Measurements from ENCODE around the gene EXOC2.

The EXOC2 gene

DNA sequence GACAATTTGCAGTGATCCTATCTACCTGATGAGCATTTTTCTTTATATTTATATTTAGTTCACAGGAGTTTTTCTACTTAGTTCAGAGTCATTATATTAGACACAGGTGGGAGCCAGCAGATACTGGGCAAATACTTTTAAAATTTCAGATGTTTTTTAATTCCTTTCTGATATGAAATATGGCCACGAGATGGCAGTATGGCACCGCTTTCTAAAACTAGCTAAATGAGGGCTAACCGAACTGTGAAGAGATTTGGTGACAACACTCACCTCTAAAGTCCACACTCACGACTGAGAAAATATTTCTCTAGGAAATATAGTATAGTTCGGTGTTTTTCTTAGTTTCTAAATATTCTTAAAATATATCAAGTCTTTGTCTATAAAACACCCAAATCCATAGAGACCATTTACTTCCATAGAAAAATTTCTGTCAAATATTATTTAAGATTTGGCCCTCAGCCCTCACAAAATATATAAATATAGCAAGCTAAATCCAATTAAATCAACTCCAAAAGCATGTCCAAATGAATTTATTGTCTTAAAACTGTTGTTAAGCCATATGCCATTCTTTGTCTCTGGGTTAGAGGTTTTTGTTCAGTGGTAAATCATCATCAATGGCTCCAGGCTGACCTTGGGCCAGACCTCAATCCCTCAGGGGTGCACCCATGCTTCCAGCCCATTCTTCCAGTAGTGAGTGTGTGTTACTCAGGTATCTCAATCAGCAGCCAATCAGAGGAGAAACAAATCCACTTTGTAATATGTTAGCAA lies 99.6 kb downstream of the EXOC2 start:
- TF ChIP-seq EZH2phosphoT487 (IDR thresholded peaks at IDR 0.05; ENCODE audit: low read depth) = no peak
- TF ChIP-seq, protein P1, sequence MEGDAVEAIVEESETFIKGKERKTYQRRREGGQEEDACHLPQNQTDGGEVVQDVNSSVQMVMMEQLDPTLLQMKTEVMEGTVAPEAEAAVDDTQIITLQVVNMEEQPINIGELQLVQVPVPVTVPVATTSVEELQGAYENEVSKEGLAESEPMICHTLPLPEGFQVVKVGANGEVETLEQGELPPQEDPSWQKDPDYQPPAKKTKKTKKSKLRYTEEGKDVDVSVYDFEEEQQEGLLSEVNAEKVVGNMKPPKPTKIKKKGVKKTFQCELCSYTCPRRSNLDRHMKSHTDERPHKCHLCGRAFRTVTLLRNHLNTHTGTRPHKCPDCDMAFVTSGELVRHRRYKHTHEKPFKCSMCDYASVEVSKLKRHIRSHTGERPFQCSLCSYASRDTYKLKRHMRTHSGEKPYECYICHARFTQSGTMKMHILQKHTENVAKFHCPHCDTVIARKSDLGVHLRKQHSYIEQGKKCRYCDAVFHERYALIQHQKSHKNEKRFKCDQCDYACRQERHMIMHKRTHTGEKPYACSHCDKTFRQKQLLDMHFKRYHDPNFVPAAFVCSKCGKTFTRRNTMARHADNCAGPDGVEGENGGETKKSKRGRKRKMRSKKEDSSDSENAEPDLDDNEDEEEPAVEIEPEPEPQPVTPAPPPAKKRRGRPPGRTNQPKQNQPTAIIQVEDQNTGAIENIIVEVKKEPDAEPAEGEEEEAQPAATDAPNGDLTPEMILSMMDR (IDR thresholded peaks at IDR 0.05; ENCODE audit: low read depth, low read length) = peak; percentile 61
- no peak overlapping the region for H3K9ac ChIP-seq (ENCODE audit: low read length)
- H3K27ac ChIP-seq (ENCODE audit: low read length) = no peak overlapping the region
- no peaks in the 10 kb centered on the region for H3K79me2 ChIP-seq (ENCODE audit: low read length)
- H3K4me3 ChIP-seq (ENCODE audit: low read length) = no peak overlapping the region
- H3K4me1 ChIP-seq (ENCODE audit: low read length) = no peaks in the 10 kb centered on the region
- H3K4me2 ChIP-seq (ENCODE audit: low read length) = no peak overlapping the region
- no peak overlapping the region for H2AFZ ChIP-seq (ENCODE audit: low read depth, low read length)
- H4K20me1 ChIP-seq (ENCODE audit: insufficient read depth, low read length) = no peaks in the 10 kb centered on the region
- no peaks in the 10 kb centered on the region for H3K9me3 ChIP-seq (ENCODE audit: insufficient read depth, low read length)
- no peaks in the 10 kb centered on the region for H3K27me3 ChIP-seq (ENCODE audit: low read depth, low read length)
- H3K36me3 ChIP-seq (replicated peaks; ENCODE audit: low read depth, low read length) = peaks cover 4% of the 10 kb centered on the region

DNA sequence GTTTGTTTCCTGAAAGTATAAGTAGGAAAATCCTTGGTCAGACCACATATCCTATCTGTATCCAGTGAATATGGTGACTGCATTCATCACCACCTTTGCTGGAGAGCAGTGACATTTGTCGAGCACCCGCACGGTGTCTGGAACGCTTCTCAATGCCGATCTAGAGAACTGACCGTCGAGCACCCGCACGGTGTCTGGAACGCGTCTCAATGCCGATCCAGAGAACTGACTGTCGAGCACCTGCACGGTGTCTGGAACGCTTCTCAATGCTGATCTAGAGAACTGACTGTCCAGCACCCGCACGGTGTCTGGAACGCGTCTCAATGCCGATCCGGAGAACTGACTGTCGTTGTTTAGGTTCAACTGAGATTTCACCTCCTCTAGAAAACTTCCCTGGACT lies 103.8 kb downstream of the EXOC2 start:
- TF ChIP-seq EZH2phosphoT487 (IDR thresholded peaks at IDR 0.05; ENCODE audit: low read depth) = no peak
- TF ChIP-seq, protein P1 (IDR thresholded peaks at IDR 0.05; ENCODE audit: low read depth, low read length) = no peak
- H3K27ac ChIP-seq (ENCODE audit: low read length) = no peak overlapping the region
- H3K4me2 ChIP-seq (ENCODE audit: low read length) = no peak overlapping the region
- no peak overlapping the region for H3K9ac ChIP-seq (ENCODE audit: low read length)
- H3K79me2 ChIP-seq (ENCODE audit: low read length) = no peaks in the 10 kb centered on the region
- no peaks in the 10 kb centered on the region for H4K20me1 ChIP-seq (ENCODE audit: insufficient read depth, low read length)
- no peaks in the 10 kb centered on the region for H3K27me3 ChIP-seq (ENCODE audit: low read depth, low read length)
- H3K4me1 ChIP-seq (ENCODE audit: low read length) = no peaks in the 10 kb centered on the region
- no peak overlapping the region for H3K4me3 ChIP-seq (ENCODE audit: low read length)
- H3K36me3 ChIP-seq (replicated peaks; ENCODE audit: low read depth, low read length) = peaks cover 4% of the 10 kb centered on the region
- no peaks in the 10 kb centered on the region for H3K9me3 ChIP-seq (ENCODE audit: insufficient read depth, low read length)
- no peak overlapping the region for H2AFZ ChIP-seq (ENCODE audit: low read depth, low read length)

DNA sequence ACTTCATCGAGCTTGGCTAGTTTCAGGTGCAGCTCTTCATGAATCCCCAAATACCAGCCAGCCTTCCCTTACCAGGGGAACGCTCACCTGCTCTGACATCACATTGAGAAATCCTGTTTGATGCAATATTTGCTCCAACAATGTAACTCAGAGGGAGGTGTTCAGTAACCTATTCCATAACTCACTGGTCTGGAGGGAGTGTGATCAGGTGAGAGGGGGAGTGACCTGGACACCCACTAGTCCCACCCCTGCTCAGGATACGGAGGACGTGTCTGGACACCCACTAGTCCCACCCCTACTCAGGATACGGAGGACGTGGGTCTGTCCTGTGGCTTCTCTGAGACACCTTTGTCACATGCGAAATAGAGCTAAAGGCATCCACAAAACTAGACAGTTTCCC lies 106.4 kb downstream of the EXOC2 start:
- TF ChIP-seq, protein P1 (IDR thresholded peaks at IDR 0.05; ENCODE audit: low read depth, low read length) = no peak
- TF ChIP-seq EZH2phosphoT487 (IDR thresholded peaks at IDR 0.05; ENCODE audit: low read depth) = no peak
- H3K9me3 ChIP-seq (ENCODE audit: insufficient read depth, low read length) = no peaks in the 10 kb centered on the region

DNA sequence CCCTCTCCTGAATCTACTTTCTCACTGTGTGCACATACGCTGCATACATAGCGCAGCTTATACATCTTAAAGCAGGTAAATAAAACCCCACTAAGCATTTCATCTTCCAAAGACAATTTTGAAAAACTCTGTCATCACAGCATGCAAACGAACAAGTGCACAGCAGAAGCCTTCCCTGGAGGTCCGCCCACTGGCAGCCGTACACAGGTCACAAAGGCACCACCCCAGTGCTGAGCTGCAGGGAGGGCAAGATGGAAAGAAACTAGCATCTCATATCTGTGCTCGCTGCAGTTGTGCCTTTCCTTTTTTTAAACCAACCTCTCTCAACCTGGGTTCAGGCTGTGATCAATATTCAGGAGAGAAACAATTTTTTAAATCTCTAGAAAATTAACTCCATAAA lies 109.3 kb downstream of the EXOC2 start:
- H3K79me2 ChIP-seq (ENCODE audit: low read length) = no peaks in the 10 kb centered on the region
- TF ChIP-seq, protein P1 (IDR thresholded peaks at IDR 0.05; ENCODE audit: low read depth, low read length) = no peak
- no peak for TF ChIP-seq EZH2phosphoT487 (IDR thresholded peaks at IDR 0.05; ENCODE audit: low read depth)
- H4K20me1 ChIP-seq (ENCODE audit: insufficient read depth, low read length) = no peaks in the 10 kb centered on the region
- no peaks in the 10 kb centered on the region for H3K9me3 ChIP-seq (ENCODE audit: insufficient read depth, low read length)
- no peak overlapping the region for H3K4me2 ChIP-seq (ENCODE audit: low read length)
- H3K4me3 ChIP-seq (ENCODE audit: low read length) = no peak overlapping the region
- H2AFZ ChIP-seq (ENCODE audit: low read depth, low read length) = no peak overlapping the region
- peaks cover 2% of the 10 kb centered on the region; the same call in 1 of the 2 replicates for H3K4me1 ChIP-seq (ENCODE audit: low read length)
- H3K36me3 ChIP-seq (replicated peaks; ENCODE audit: low read depth, low read length) = no peaks in the 10 kb centered on the region
- no peak overlapping the region for H3K27ac ChIP-seq (ENCODE audit: low read length)
- no peaks in the 10 kb centered on the region for H3K27me3 ChIP-seq (ENCODE audit: low read depth, low read length)
- no peak overlapping the region for H3K9ac ChIP-seq (ENCODE audit: low read length)

More for the DNA sequence above, 106.4 kb downstream of the EXOC2 start:
- Histone ChIP-seq H3K27me3 (ENCODE audit: low read depth, low read length) (no peaks in the 10 kb centered on the region), H3K4me1 (ENCODE audit: low read length) (no peaks in the 10 kb centered on the region), H2AFZ (ENCODE audit: low read depth, low read length) (no peak overlapping the region), H3K4me2 (ENCODE audit: low read length) (no peak overlapping the region), H4K20me1 (ENCODE audit: insufficient read depth, low read length) (no peaks in the 10 kb centered on the region), H3K9ac (ENCODE audit: low read length) (no peak overlapping the region), H3K4me3 (ENCODE audit: low read length) (no peak overlapping the region), H3K79me2 (ENCODE audit: low read length) (no peaks in the 10 kb centered on the region), H3K27ac (ENCODE audit: low read length) (no peak overlapping the region), H3K36me3 (replicated peaks; ENCODE audit: low read depth, low read length) (no peaks in the 10 kb centered on the region)
